T-helper 17 cell (primary cell): ENCODE data around the gene CD14. TPM values are rescaled to one million over a fixed set of nuclear protein-coding genes. Genes with fewer than 3 reads are reported as not detected.

Source experiments
- total RNA-seq, 4 donors: library from RNA in 2 of 4; stranded (reverse) in 2 of 4; gene quantifications; one replicate each; pipeline ENCODE4 v1.2.3 and lab custom pipeline; 2022 to 2026

CD14 gene
- total RNA-seq, 2 donors from 2014 or later: 1.4 to 9.2 TPM

Other genes starting within 250 kb of the CD14 start
- gene ANKHD1, start 231.3 kb downstream of the CD14 start, total RNA-seq: 100 to 1,000 TPM; 223 to 228 TPM
- gene EIF4EBP3, start 85.5 kb downstream of the CD14 start, total RNA-seq: 10 to 100 TPM in 1 of 2 donors, 1 to 10 TPM in 1; 9.1 to 14.0 TPM
- gene SRA1, start 75.7 kb downstream of the CD14 start, total RNA-seq: 10 to 100 TPM; 29.9 to 33.2 TPM
- 10 to 100 TPM; 47.5 to 59.0 TPM for gene APBB3, start 68.6 kb downstream of the CD14 start, total RNA-seq
- 10 to 100 TPM; 43.2 to 45.0 TPM for gene SLC35A4, start 68.3 kb downstream of the CD14 start, total RNA-seq
- gene TMCO6, start 6.3 kb upstream of the CD14 start, total RNA-seq: 10 to 100 TPM; 18.3 to 23.1 TPM
- gene NDUFA2, start 14.5 kb upstream of the CD14 start, total RNA-seq: 10 to 100 TPM; 40.7 to 46.2 TPM
- 100 to 1,000 TPM; 168 to 172 TPM for gene IK, start 14.7 kb upstream of the CD14 start, total RNA-seq
- 10 to 100 TPM; 34.8 to 36.3 TPM for gene WDR55, start 31.7 kb upstream of the CD14 start, total RNA-seq
- 1 to 10 TPM; 1.2 to 1.9 TPM for gene DND1, start 40.4 kb upstream of the CD14 start, total RNA-seq
- gene HARS1, start 58.2 kb upstream of the CD14 start, total RNA-seq: 10 to 100 TPM; 44.8 to 49.3 TPM
- 10 to 100 TPM; 33.5 to 34.9 TPM for gene HARS2, start 58.3 kb upstream of the CD14 start, total RNA-seq
- 10 to 100 TPM; 40.9 to 41.5 TPM for gene ZMAT2, start 67.3 kb upstream of the CD14 start, total RNA-seq
- gene PCDHA1, start 153.0 kb upstream of the CD14 start, total RNA-seq: not detected
- not detected for gene PCDHA2, start 161.7 kb upstream of the CD14 start, total RNA-seq
- not detected for gene PCDHA3, start 167.9 kb upstream of the CD14 start, total RNA-seq
- not detected for gene PCDHA4, start 173.9 kb upstream of the CD14 start, total RNA-seq
- not detected for gene PCDHA5, start 188.4 kb upstream of the CD14 start, total RNA-seq
- not detected for gene PCDHA6, start 194.8 kb upstream of the CD14 start, total RNA-seq
- not detected for gene PCDHA7, start 201.1 kb upstream of the CD14 start, total RNA-seq
- gene PCDHA8, start 208.0 kb upstream of the CD14 start, total RNA-seq: not detected
- gene PCDHA9, start 215.2 kb upstream of the CD14 start, total RNA-seq: not detected
- not detected for gene PCDHA10, start 222.7 kb upstream of the CD14 start, total RNA-seq
- gene PCDHA11, start 235.8 kb upstream of the CD14 start, total RNA-seq: not detected
- gene PCDHA12, start 242.1 kb upstream of the CD14 start, total RNA-seq: not detected
- gene PCDHA13, start 248.9 kb upstream of the CD14 start, total RNA-seq: not detected